GM12878 (cell line): ENCODE results near the gene NPR1. TPM values are rescaled to one million over a fixed set of nuclear protein-coding genes. Genes with fewer than 3 reads are reported as not detected.

Source experiments
- RAD21 ChIP-seq: IDR thresholded peaks from 2 replicates; pipeline ENCODE4 v1.6.1; 2011; ENCODE audit warnings: mild to moderate bottlenecking, low read depth, low read length, moderate library complexity; ENCODE audit not compliant: insufficient read depth
- ZBED1 ChIP-seq: IDR thresholded peaks from 2 replicates; pipeline ENCODE4 v1.6.1; 2016; ENCODE audit warnings: borderline replicate concordance
- ZBTB40 ChIP-seq: fragments of 450-650 bp; IDR thresholded peaks from 2 replicates; pipeline ENCODE4 v1.6.1; 2016; ENCODE audit warnings: mild to moderate bottlenecking, moderate library complexity, borderline replicate concordance
- ZZZ3 ChIP-seq: IDR thresholded peaks from 2 replicates; pipeline ENCODE4 v1.6.1; 2011; ENCODE audit warnings: low read depth; ENCODE audit not compliant: control insufficient read depth, insufficient read length
- polyA plus RNA-seq, 11 experiments: library from polyadenylated mRNA; depleted of rRNA in 4 of 11; unstranded in 6 of 11; stranded (reverse) in 5 of 11; fragments of >200 nt; fragmentation: Nextera tagmentation in 4 of 11; fragmentation: Illumina TruSeq in 1 of 11; extraction: Ambion mirVana in 4 of 11; extraction: Trizol in 1 of 11; gene quantifications; 1 replicate in 1 of 11; 2 replicates in 10 of 11; pipeline versions ENCODE4 v1.2.1 to v1.2.3, GENCODE V29; 2011 to 2016; ENCODE audit warnings: inconsistent platforms in 2 of 11, missing spikeins in 2 of 11, low read depth in 1 of 11
- total RNA-seq, 4 experiments: library from RNA; depleted of rRNA in 3 of 4; stranded (reverse); fragments of >200 nt in 3 of 4; fragmentation: Illumina TruSeq in 1 of 4; extraction: Trizol in 1 of 4; gene quantifications; 2 replicates each; pipeline versions ENCODE4 v1.2.1 to v1.2.3, GENCODE V29; 2013 to 2021

The NPR1 gene
- total and polyA plus RNA-seq, 10 of the 15 experiments (the other 5 are each of a cell fraction or from before 2014, with no cell fraction given), result 0.09 to 2.1 (median 0.28) TPM; not detected in 1

- TF ChIP-seq ZBTB40 (no peak), ZBED1 (no peak), ZZZ3 (no peak), RAD21 (peak; percentile 90)
These were observed 570 bp upstream of the NPR1 start (continued) for GRCh38 chr1:153677718-153678518.
